K562 (cell line): ENCODE results near the gene GLDC. TPM values are rescaled to one million over a fixed set of nuclear protein-coding genes. Genes with fewer than 3 reads are reported as not detected.

ENCODE experiments used
- ATF4 ChIP-seq: fragments of 450-650 bp; formaldehyde crosslinking; IDR thresholded peaks from 2 replicates; pipeline ENCODE4 v1.4.0; 2022; ENCODE audit warnings: mild to moderate bottlenecking, moderate library complexity
- CHD2 ChIP-seq: IDR thresholded peaks from 2 replicates; pipeline ENCODE4 v1.6.1; 2011; ENCODE audit warnings: low read depth, low read length
- CREB1 ChIP-seq, 2 experiments: sonication (generic) in 1 of 2; formaldehyde crosslinking in 1 of 2; IDR thresholded peaks; 2 replicates each; pipeline versions ENCODE4 v1.6.1 to v1.8.0; 2012 to 2022; ENCODE audit warnings: inconsistent platforms in 1 of 2, mild to moderate bottlenecking in 1 of 2, missing genetic modification reagents in 1 of 2, moderate library complexity in 1 of 2
- CTCFL ChIP-seq: IDR thresholded peaks from 2 replicates; pipeline ENCODE4 v1.6.1; 2011; ENCODE audit warnings: borderline replicate concordance, low read depth, mild to moderate bottlenecking, moderate library complexity, low read length; ENCODE audit not compliant: insufficient read depth, poor library complexity, severe bottlenecking
- E4F1 ChIP-seq: fragments of 250-450 bp; sonication (Bioruptor Pico); IDR thresholded peaks from 2 replicates; pipeline ENCODE4 v1.5.0; 2021; ENCODE audit warnings: mild to moderate bottlenecking, borderline replicate concordance
- ETV1 ChIP-seq: fragments of 450-650 bp; conservative IDR thresholded peaks from 2 replicates; pipeline ENCODE4 v1.6.1; 2016; ENCODE audit warnings: missing genetic modification characterization, control low read depth, low read depth, missing compliant biosample characterization
- ILK ChIP-seq: fragments of 450-650 bp; IDR thresholded peaks from 2 replicates; pipeline ENCODE4 v1.6.1; 2016; ENCODE audit warnings: missing genetic modification characterization, low read depth, mild to moderate bottlenecking, missing compliant biosample characterization, moderate library complexity, borderline replicate concordance
- IRF1 ChIP-seq: sonication (generic); formaldehyde crosslinking; IDR thresholded peaks from 2 replicates; pipeline ENCODE4 v1.8.0; 2022; ENCODE audit warnings: missing genetic modification reagents, mild to moderate bottlenecking, borderline replicate concordance
- JUND ChIP-seq, 2 experiments: IDR thresholded peaks; 2 replicates in 1 of 2; 3 replicates in 1 of 2; pipeline ENCODE4 v1.6.1; 2011; ENCODE audit warnings: borderline replicate concordance in 2 of 2, low read depth in 2 of 2, low read length in 2 of 2, improper control_type of control experiment in 1 of 2, missing biosample characterization in 1 of 2, missing genetic modification characterization in 1 of 2, missing genetic modification reagents in 1 of 2
- LARP7 ChIP-seq: fragments of 450-650 bp; IDR thresholded peaks from 2 replicates; pipeline ENCODE4 v1.6.1; 2016
- MCM5 ChIP-seq: fragments of 450-650 bp; IDR thresholded peaks from 2 replicates; pipeline ENCODE4 v1.6.1; 2016; ENCODE audit warnings: low read depth
- MEF2A ChIP-seq: IDR thresholded peaks from 2 replicates; pipeline ENCODE4 v1.6.1; 2011; ENCODE audit warnings: low read depth, mild to moderate bottlenecking, low read length, moderate library complexity; ENCODE audit not compliant: control insufficient read depth
- NUFIP1 ChIP-seq: fragments of 450-650 bp; IDR thresholded peaks from 2 replicates; pipeline ENCODE4 v1.6.1; 2018; ENCODE audit not compliant: partially characterized antibody
- POLR2H ChIP-seq: IDR thresholded peaks from 2 replicates; pipeline ENCODE4 v1.6.1; 2016; ENCODE audit warnings: missing genetic modification characterization, low read depth, mild to moderate bottlenecking, control low read depth, missing compliant biosample characterization, moderate library complexity
- SMARCA4 ChIP-seq: fragments of 450-650 bp; IDR thresholded peaks from 2 replicates; pipeline ENCODE4 v1.6.1; 2016
- TCF3 ChIP-seq: sonication (generic); formaldehyde crosslinking; IDR thresholded peaks from 2 replicates; pipeline ENCODE4 v1.4.0; 2020; ENCODE audit warnings: mild to moderate bottlenecking, missing genetic modification reagents
- VEZF1 ChIP-seq: fragments of 200-800 bp; sonication (Bioruptor generic); IDR thresholded peaks from 2 replicates; pipeline ENCODE4 v1.6.1; 2017; ENCODE audit warnings: missing genetic modification characterization, missing compliant biosample characterization
- ZNF583 ChIP-seq: fragments of 250-450 bp; sonication (Bioruptor Pico); IDR thresholded peaks from 2 replicates; pipeline ENCODE4 v1.4.0; 2020
- polyA plus RNA-seq, 8 experiments: library from polyadenylated mRNA; depleted of rRNA in 4 of 8; stranded (reverse) in 5 of 8; unstranded in 3 of 8; fragments of >200 nt; fragmentation: Nextera tagmentation in 2 of 8; fragmentation: Illumina TruSeq in 1 of 8; extraction: Ambion mirVana in 2 of 8; extraction: Trizol in 1 of 8; gene quantifications; 2 replicates each; pipeline versions ENCODE4 v1.2.1 to v1.2.3, GENCODE V29; 2011 to 2014; ENCODE audit warnings: inconsistent platforms in 1 of 8, missing spikeins in 1 of 8
- total RNA-seq, 7 experiments: library from RNA; depleted of rRNA in 6 of 7; stranded (reverse); fragments of >200 nt in 6 of 7; fragmentation: Illumina TruSeq in 2 of 7; extraction: Trizol in 2 of 7; gene quantifications; 2 replicates each; pipeline versions ENCODE4 v1.2.1 to v1.2.3, GENCODE V29; 2011 to 2021; ENCODE audit warnings: low replicate concordance in 1 of 7

The GLDC gene
- total and polyA plus RNA-seq, 9 of the 15 experiments (the other 6 are each of a cell fraction or from before 2014, with no cell fraction given): 0.03 to 0.27 (median 0.08) TPM; not detected in 6

GRCh38 chr9:6681147-6681956, 35.8 kb upstream of the GLDC start (continued):
- TF ChIP-seq E4F1 (CRISPR knock-in tag) (no peak), CTCFL (no peak), SMARCA4 (no peak), MEF2A (no peak), LARP7 (peak; percentile 71; the same call in 1 of the 2 replicates), POLR2H (tag) (peak; percentile 86), CHD2 (peak; percentile 98), IRF1 (CRISPR knock-in tag) (no peak), VEZF1 (CRISPR knock-in tag) (peak; percentile 47; the same call in 1 of the 2 replicates), CREB1 (IDR thresholded peaks at IDR 0.05) (peak; percentile 92), CREB1 (CRISPR knock-in tag; IDR thresholded peaks at IDR 0.05) (peak; percentile 83), TCF3 (CRISPR knock-in tag) (0 out of 2 replicates have a peak, but pooled peaks have one; percentile 11), MCM5 (no peak), ATF4 (CRISPR knock-in tag) (no peak), JUND (IDR thresholded peaks at IDR 0.05; ENCODE audit: borderline replicate concordance, low read depth, low read length) (no peak; the same call in 1 of the 2 replicates), JUND (tag; IDR thresholded peaks at IDR 0.05; ENCODE audit: borderline replicate concordance, low read depth, low read length) (no peak; the same call in 2 of the 3 replicates), NUFIP1 (no peak), ZNF583 (CRISPR knock-in tag) (no peak), ILK (no peak), ETV1 (tag) (peak; percentile 77)
